K562 (cell line): Measurements from ENCODE around the gene ABHD12. TPM values are rescaled to one million over a fixed set of nuclear protein-coding genes. Genes with fewer than 3 reads are reported as not detected.

Experiments used
- CBFA2T2 ChIP-seq: fragments of 450-650 bp; conservative IDR thresholded peaks from 2 replicates; pipeline ENCODE4 v1.6.1; 2017; ENCODE audit warnings: mild to moderate bottlenecking
- CBX1 ChIP-seq: sonication (generic); IDR thresholded peaks from 2 replicates; pipeline ENCODE4 v1.6.1; 2016; ENCODE audit warnings: antibody characterized with exemption, low read depth, mild to moderate bottlenecking
- CCNT2 ChIP-seq: IDR thresholded peaks from 2 replicates; pipeline ENCODE4 v1.6.1; 2011; ENCODE audit warnings: borderline replicate concordance, low read depth, mild to moderate bottlenecking, moderate library complexity, mixed read lengths, low read length; ENCODE audit not compliant: insufficient read length; ENCODE audit errors: extremely low read depth
- CREBBP ChIP-seq: IDR thresholded peaks from one replicate; pipeline ENCODE4 v1.6.1; 2012; ENCODE audit warnings: low read depth, mild to moderate bottlenecking, control low read depth, inconsistent platforms, low read length
- HLTF ChIP-seq: fragments of 450-650 bp; IDR thresholded peaks from 2 replicates; pipeline ENCODE4 v1.6.1; 2016
- ID3 ChIP-seq, 2 experiments: fragments of 250-450 bp in 1 of 2; fragments of 450-650 bp in 1 of 2; sonication (Bioruptor Pico) in 1 of 2; IDR thresholded peaks; 2 replicates each; pipeline versions ENCODE4 v1.6.1 to v1.8.0; 2016 to 2021; ENCODE audit warnings: mild to moderate bottlenecking in 2 of 2, moderate library complexity in 2 of 2, missing compliant biosample characterization in 1 of 2, missing genetic modification characterization in 1 of 2
- KAT8 ChIP-seq: fragments of 450-650 bp; IDR thresholded peaks from 2 replicates; pipeline ENCODE4 v1.6.1; 2016; ENCODE audit warnings: low read depth, mild to moderate bottlenecking
- MTA2 ChIP-seq: fragments of 450-650 bp; IDR thresholded peaks from 2 replicates; pipeline ENCODE4 v1.6.1; 2016; ENCODE audit warnings: low read depth
- NELFE ChIP-seq: IDR thresholded peaks from 2 replicates; pipeline ENCODE4 v1.6.1; 2011; ENCODE audit warnings: mild to moderate bottlenecking; ENCODE audit not compliant: insufficient read depth, insufficient read length
- NFXL1 ChIP-seq: fragments of 450-650 bp; formaldehyde crosslinking; IDR thresholded peaks from 2 replicates; pipeline ENCODE4 v1.4.0; 2021; ENCODE audit warnings: mild to moderate bottlenecking
- POLR3G ChIP-seq: IDR thresholded peaks from 2 replicates; pipeline ENCODE4 v1.6.1; 2011; ENCODE audit not compliant: insufficient read length, insufficient replicate concordance; ENCODE audit errors: extremely low read depth
- RHOXF2B ChIP-seq: fragments of 250-450 bp; sonication (Bioruptor Pico); conservative IDR thresholded peaks from 2 replicates; pipeline ENCODE4 v1.5.1; 2021
- SRSF1 ChIP-seq: fragments of 200-400 bp; formaldehyde crosslinking; IDR thresholded peaks from 2 replicates; pipeline ENCODE4 v1.6.1; 2017; ENCODE audit warnings: mild to moderate bottlenecking, low read depth, low read length, moderate library complexity
- STAT6 ChIP-seq: sonication (generic); formaldehyde crosslinking; IDR thresholded peaks from 2 replicates; pipeline ENCODE4 v1.8.1; 2023; ENCODE audit warnings: mild to moderate bottlenecking, missing genetic modification reagents
- SUPT5H ChIP-seq: fragments of 450-650 bp; IDR thresholded peaks from 2 replicates; pipeline ENCODE4 v1.6.1; 2016
- TGIF2 ChIP-seq: sonication (generic); formaldehyde crosslinking; IDR thresholded peaks from 2 replicates; pipeline ENCODE4 v1.8.1; 2022; ENCODE audit warnings: mild to moderate bottlenecking, missing genetic modification reagents, moderate library complexity
- TSC22D4 ChIP-seq: fragments of 450-650 bp; IDR thresholded peaks from 2 replicates; pipeline ENCODE4 v1.6.1; 2016; ENCODE audit warnings: missing genetic modification characterization, missing biosample characterization, control low read depth
- XRCC4 ChIP-seq: IDR thresholded peaks from one replicate; pipeline ENCODE4 v1.6.1; 2011; ENCODE audit not compliant: insufficient read depth, insufficient read length; ENCODE audit errors: extremely low read depth
- ZBTB7A ChIP-seq: IDR thresholded peaks from 2 replicates; pipeline ENCODE4 v1.6.1; 2011; ENCODE audit warnings: low read depth, mild to moderate bottlenecking, low read length, moderate library complexity, borderline replicate concordance; ENCODE audit not compliant: control insufficient read depth
- ZKSCAN1 ChIP-seq: fragments of 150-350 bp; IDR thresholded peaks from 2 replicates; pipeline ENCODE4 v1.6.1; 2016; ENCODE audit warnings: low read depth, low read length
- ZNF133 ChIP-seq: fragments of 250-450 bp; sonication (Bioruptor Pico); IDR thresholded peaks from 2 replicates; pipeline ENCODE4 v1.4.0; 2020; ENCODE audit warnings: mild to moderate bottlenecking
- ZNF143 ChIP-seq: sonication (generic); formaldehyde crosslinking; IDR thresholded peaks from 2 replicates; pipeline ENCODE4 v1.9.0; 2022; ENCODE audit warnings: mild to moderate bottlenecking, missing genetic modification reagents
- ZNF184 ChIP-seq: sonication (generic); formaldehyde crosslinking; IDR thresholded peaks from 2 replicates; pipeline ENCODE4 v1.5.0; 2020; ENCODE audit warnings: missing genetic modification reagents
- ZNF253 ChIP-seq: fragments of 250-450 bp; sonication (Bioruptor Pico); conservative IDR thresholded peaks from 2 replicates; pipeline ENCODE4 v1.6.1; 2021; ENCODE audit warnings: mild to moderate bottlenecking
- ZNF589 ChIP-seq: fragments of 200-800 bp; sonication (Bioruptor generic); IDR thresholded peaks from 2 replicates; pipeline ENCODE4 v1.6.1; 2016; ENCODE audit warnings: low read depth, missing genetic modification characterization, missing compliant biosample characterization
- ZNF668 ChIP-seq: fragments of 250-450 bp; sonication (Bioruptor Pico); IDR thresholded peaks from 2 replicates; pipeline ENCODE4 v1.8.0; 2022; ENCODE audit warnings: mild to moderate bottlenecking, inconsistent platforms
- polyA plus RNA-seq, 8 experiments: library from polyadenylated mRNA; depleted of rRNA in 4 of 8; stranded (reverse) in 5 of 8; unstranded in 3 of 8; fragments of >200 nt; fragmentation: Nextera tagmentation in 2 of 8; fragmentation: Illumina TruSeq in 1 of 8; extraction: Ambion mirVana in 2 of 8; extraction: Trizol in 1 of 8; gene quantifications; 2 replicates each; pipeline versions ENCODE4 v1.2.1 to v1.2.3, GENCODE V29; 2011 to 2014; ENCODE audit warnings: inconsistent platforms in 1 of 8, missing spikeins in 1 of 8
- total RNA-seq, 7 experiments: library from RNA; depleted of rRNA in 6 of 7; stranded (reverse); fragments of >200 nt in 6 of 7; fragmentation: Illumina TruSeq in 2 of 7; extraction: Trizol in 2 of 7; gene quantifications; 2 replicates each; pipeline versions ENCODE4 v1.2.1 to v1.2.3, GENCODE V29; 2011 to 2021; ENCODE audit warnings: low replicate concordance in 1 of 7

The ABHD12 gene
- total and polyA plus RNA-seq, 9 of the 15 experiments (the other 6 are each of a cell fraction or from before 2014, with no cell fraction given) = 0.65 to 15.6 (median 9.1) TPM

GRCh38 chr20:25407311-25408169 is 16.9 kb upstream of the ABHD12 start, which contains the start of gene GINS1 (continued):
- TF ChIP-seq CBX1 = peak; percentile 49; the same call in 1 of the 2 replicates
- TF ChIP-seq ZKSCAN1 = no peak
- TF ChIP-seq ZNF589 (CRISPR knock-in tag) = no peak
- no peak for TF ChIP-seq TGIF2
- TF ChIP-seq ZNF133 (CRISPR knock-in tag) = no peak
- TF ChIP-seq NELFE = no peak
- TF ChIP-seq CREBBP = no peak
- TF ChIP-seq XRCC4 = no peak
- TF ChIP-seq ZBTB7A = peak; percentile 94
- no peak for TF ChIP-seq KAT8
- no peak for TF ChIP-seq HLTF
- TF ChIP-seq POLR3G = no peak
- no peak for TF ChIP-seq ZNF668 (CRISPR knock-in tag)
- peak; percentile 87 for TF ChIP-seq SUPT5H
- TF ChIP-seq ZNF253 (CRISPR knock-in tag) = no peak
- no peak for TF ChIP-seq RHOXF2B (CRISPR knock-in tag)
- TF ChIP-seq MTA2 = no peak
- TF ChIP-seq CBFA2T2 = no peak
- TF ChIP-seq STAT6 (CRISPR knock-in tag) = no peak
- no peak for TF ChIP-seq ZNF184 (CRISPR knock-in tag)
- TF ChIP-seq NFXL1 (CRISPR knock-in tag) = no peak
- TF ChIP-seq CCNT2 = no peak
- no peak for TF ChIP-seq ZNF143
- no peak for TF ChIP-seq SRSF1
- no peak for TF ChIP-seq TSC22D4 (tag)
- no peak for TF ChIP-seq ID3 (CRISPR knock-in tag; IDR thresholded peaks at IDR 0.05)
- TF ChIP-seq ID3 (tag; IDR thresholded peaks at IDR 0.05) = no peak
